HG02759 (cell line): ENCODE data around the gene PRKACB.
"Not testable (repeated sequence)": the region's sequence is repeated elsewhere in the genome, so short reads cannot be mapped to it uniquely, and the experiment has no call there.

ENCODE experiments used
- ATAC-seq: cut with Tn5 transposase; IDR thresholded peaks from one replicate; pipeline ENCODE4 v1.9.1; 2021; ENCODE audit warnings: mild to moderate bottlenecking, moderate library complexity; ENCODE audit not compliant: unreplicated experiment

Gene PRKACB

GRCh38 chr1:84265867-84266266 lies 121.8 kb downstream of the PRKACB start:
- no peak for ATAC-seq

GRCh38 chr1:84266748-84267147 lies 122.7 kb downstream of the PRKACB start:
- no peak for ATAC-seq

- no peak for ATAC-seq
Observed at GRCh38 chr1:84267476-84267875, 123.4 kb downstream of the PRKACB start.

- no peak for ATAC-seq
Observed at GRCh38 chr1:84268346-84268745, 124.3 kb downstream of the PRKACB start.

- no peak for ATAC-seq
Observed at GRCh38 chr1:84269306-84269705, 125.2 kb downstream of the PRKACB start.

- ATAC-seq: peak; percentile 96
Observed at GRCh38 chr1:84271441-84272151, 127.5 kb downstream of the PRKACB start.

- ATAC-seq: no peak
Observed at GRCh38 chr1:84272401-84272800, 128.3 kb downstream of the PRKACB start.

- no peak for ATAC-seq
Observed at GRCh38 chr1:84277343-84278059, 133.4 kb downstream of the PRKACB start.

- ATAC-seq: no peak
Observed at GRCh38 chr1:84278905-84279304, 134.8 kb downstream of the PRKACB start.

GRCh38 chr1:84280912-84281311 lies 136.8 kb downstream of the PRKACB start:
- no peak for ATAC-seq

GRCh38 chr1:84282780-84283333 lies 138.8 kb downstream of the PRKACB start:
- ATAC-seq: no peak

- no peak for ATAC-seq
Observed at GRCh38 chr1:84283381-84283780, 139.3 kb downstream of the PRKACB start.

- ATAC-seq: no peak
Observed at GRCh38 chr1:84286071-84286470, 142.0 kb downstream of the PRKACB start.

GRCh38 chr1:84287389-84287788 lies 143.3 kb downstream of the PRKACB start:
- not testable (repeated sequence) for ATAC-seq
